HEK293 (cell line): Measurements from ENCODE around the gene PPA1.
A peak's percentile ranks its signal among the peaks of the same experiment; 100 is the strongest.

ENCODE experiments used
- CTCF ChIA-PET: fragments of 350-600 bp; formaldehyde crosslinking; extraction: SDS; loops from one replicate; lab custom pipeline; 2021; ENCODE audit warnings: antibody characterized with exemption; lab: Yijun Ruan, JAX
- POLR2A ChIA-PET: fragments of 300-600 bp; formaldehyde crosslinking; extraction: SDS; loops from one replicate; lab custom pipeline; 2020; ENCODE audit warnings: antibody characterized with exemption, inconsistent platforms; lab: Yijun Ruan, JAX
- H3K27ac ChIP-seq: fragments of 200-500 bp; sonication (Bioruptor generic); 2 replicates; pipeline ENCODE4 v1.5.1; 2014; ENCODE audit warnings: low read depth, low read length, control low read depth, inconsistent platforms; ENCODE audit errors: extremely low read depth
- H3K36me3 ChIP-seq, 2 experiments: fragments of 200-500 bp in 1 of 2; sonication (Bioruptor generic) in 1 of 2; 1 replicate in 1 of 2; 2 replicates in 1 of 2; pipeline ENCODE4 v1.5.1; 2014 to 2017; ENCODE audit warnings: inconsistent platforms in 2 of 2, low read length in 2 of 2; ENCODE audit not compliant: control insufficient read depth in 2 of 2, insufficient read depth in 1 of 2
- H3K4me1 ChIP-seq: fragments of 200-500 bp; sonication (Bioruptor generic); 2 replicates; pipeline ENCODE4 v1.5.1; 2014; ENCODE audit warnings: mild to moderate bottlenecking, low read length, inconsistent platforms; ENCODE audit not compliant: control insufficient read depth, insufficient read depth
- H3K4me3 ChIP-seq: 2 replicates; pipeline ENCODE4 v1.5.1; 2011; ENCODE audit warnings: low read depth, mild to moderate bottlenecking, control low read depth, low read length, moderate library complexity
- H3K9me3 ChIP-seq: fragments of 200-500 bp; sonication (Bioruptor generic); 2 replicates; pipeline ENCODE4 v1.5.1; 2014; ENCODE audit warnings: low read depth, low read length, inconsistent platforms; ENCODE audit not compliant: control insufficient read depth, insufficient read depth
- GFI1B ChIP-seq: fragments of 450-650 bp; formaldehyde crosslinking; IDR thresholded peaks from 2 replicates; pipeline ENCODE4 v1.5.1; 2016; ENCODE audit warnings: missing biosample characterization, missing genetic modification characterization
- HOXC10 ChIP-seq: sonication (generic); formaldehyde crosslinking; IDR thresholded peaks from 2 replicates; pipeline ENCODE4 v1.8.1; 2023; ENCODE audit warnings: mild to moderate bottlenecking, missing genetic modification reagents
- KLF17 ChIP-seq: fragments of 450-650 bp; formaldehyde crosslinking; IDR thresholded peaks from 2 replicates; pipeline ENCODE4 v1.5.1; 2016; ENCODE audit warnings: missing biosample characterization, missing genetic modification characterization
- KLF9 ChIP-seq: fragments of 450-650 bp; formaldehyde crosslinking; IDR thresholded peaks from 2 replicates; pipeline ENCODE4 v1.5.1; 2016; ENCODE audit warnings: missing biosample characterization, missing genetic modification characterization, low read depth
- PRDM2 ChIP-seq: fragments of 450-650 bp; formaldehyde crosslinking; IDR thresholded peaks from 2 replicates; pipeline ENCODE4 v1.5.1; 2016; ENCODE audit warnings: missing biosample characterization, missing genetic modification characterization, borderline replicate concordance
- SP2 ChIP-seq: fragments of 450-650 bp; formaldehyde crosslinking; IDR thresholded peaks from 2 replicates; pipeline ENCODE4 v1.5.1; 2016; ENCODE audit warnings: missing biosample characterization, missing genetic modification characterization
- ZBTB20 ChIP-seq: fragments of 450-650 bp; formaldehyde crosslinking; IDR thresholded peaks from 2 replicates; pipeline ENCODE4 v1.5.1; 2016; ENCODE audit warnings: missing biosample characterization, missing genetic modification characterization
- ZBTB8A ChIP-seq: fragments of 450-650 bp; formaldehyde crosslinking; IDR thresholded peaks from 2 replicates; pipeline ENCODE4 v1.5.1; 2016; ENCODE audit warnings: missing biosample characterization, missing genetic modification characterization
- ZNF146 ChIP-seq: fragments of 450-650 bp; formaldehyde crosslinking; IDR thresholded peaks from 2 replicates; pipeline ENCODE4 v1.5.1; 2016; ENCODE audit warnings: missing biosample characterization, missing genetic modification characterization
- ZNF223 ChIP-seq: fragments of 450-650 bp; formaldehyde crosslinking; IDR thresholded peaks from 2 replicates; pipeline ENCODE4 v1.5.1; 2016; ENCODE audit warnings: missing biosample characterization, missing genetic modification characterization
- ZNF341 ChIP-seq: fragments of 450-650 bp; formaldehyde crosslinking; IDR thresholded peaks from 2 replicates; pipeline ENCODE4; 2016; ENCODE audit warnings: low read depth, missing biosample characterization, missing genetic modification characterization
- ZNF362 ChIP-seq: fragments of 450-650 bp; formaldehyde crosslinking; IDR thresholded peaks from 2 replicates; pipeline ENCODE4 v1.5.1; 2016; ENCODE audit warnings: missing biosample characterization, missing genetic modification characterization
- ZNF366 ChIP-seq: fragments of 450-650 bp; formaldehyde crosslinking; conservative IDR thresholded peaks from 2 replicates; pipeline ENCODE4 v1.5.1; 2016; ENCODE audit warnings: missing biosample characterization, missing genetic modification characterization
- ZNF521 ChIP-seq: fragments of 450-650 bp; formaldehyde crosslinking; IDR thresholded peaks from 2 replicates; pipeline ENCODE4 v1.5.1; 2017; ENCODE audit warnings: missing biosample characterization, mild to moderate bottlenecking, missing genetic modification characterization
- ZNF529 ChIP-seq: fragments of 450-650 bp; formaldehyde crosslinking; IDR thresholded peaks from 2 replicates; pipeline ENCODE4 v1.5.1; 2017; ENCODE audit warnings: missing genetic modification characterization, missing biosample characterization; ENCODE audit not compliant: insufficient replicate concordance
- ZNF621 ChIP-seq: fragments of 450-650 bp; formaldehyde crosslinking; IDR thresholded peaks from 2 replicates; pipeline ENCODE4 v1.5.1; 2017; ENCODE audit warnings: missing biosample characterization, missing genetic modification characterization
- ZNF660 ChIP-seq: fragments of 450-650 bp; IDR thresholded peaks from 2 replicates; pipeline ENCODE4 v1.5.1; 2018; ENCODE audit warnings: missing biosample characterization, mild to moderate bottlenecking, missing genetic modification characterization
- ZNF664 ChIP-seq: fragments of 450-650 bp; formaldehyde crosslinking; IDR thresholded peaks from 2 replicates; pipeline ENCODE4 v1.5.1; 2016; ENCODE audit warnings: missing biosample characterization, missing genetic modification characterization
- ZNF670 ChIP-seq: fragments of 450-650 bp; formaldehyde crosslinking; IDR thresholded peaks from 2 replicates; pipeline ENCODE4 v1.5.1; 2016; ENCODE audit warnings: missing biosample characterization, missing genetic modification characterization, low read depth
- ZSCAN30 ChIP-seq: fragments of 450-650 bp; IDR thresholded peaks from 2 replicates; pipeline ENCODE4 v1.5.1; 2018; ENCODE audit warnings: missing biosample characterization, mild to moderate bottlenecking, missing genetic modification characterization, moderate library complexity
- TF ChIP-seq, protein P1 (sequence below): sonication (generic); formaldehyde crosslinking; IDR thresholded peaks from 2 replicates; pipeline ENCODE4 v1.8.1; 2022; ENCODE audit warnings: mild to moderate bottlenecking, moderate library complexity, missing genetic modification reagents

Gene PPA1

DNA sequence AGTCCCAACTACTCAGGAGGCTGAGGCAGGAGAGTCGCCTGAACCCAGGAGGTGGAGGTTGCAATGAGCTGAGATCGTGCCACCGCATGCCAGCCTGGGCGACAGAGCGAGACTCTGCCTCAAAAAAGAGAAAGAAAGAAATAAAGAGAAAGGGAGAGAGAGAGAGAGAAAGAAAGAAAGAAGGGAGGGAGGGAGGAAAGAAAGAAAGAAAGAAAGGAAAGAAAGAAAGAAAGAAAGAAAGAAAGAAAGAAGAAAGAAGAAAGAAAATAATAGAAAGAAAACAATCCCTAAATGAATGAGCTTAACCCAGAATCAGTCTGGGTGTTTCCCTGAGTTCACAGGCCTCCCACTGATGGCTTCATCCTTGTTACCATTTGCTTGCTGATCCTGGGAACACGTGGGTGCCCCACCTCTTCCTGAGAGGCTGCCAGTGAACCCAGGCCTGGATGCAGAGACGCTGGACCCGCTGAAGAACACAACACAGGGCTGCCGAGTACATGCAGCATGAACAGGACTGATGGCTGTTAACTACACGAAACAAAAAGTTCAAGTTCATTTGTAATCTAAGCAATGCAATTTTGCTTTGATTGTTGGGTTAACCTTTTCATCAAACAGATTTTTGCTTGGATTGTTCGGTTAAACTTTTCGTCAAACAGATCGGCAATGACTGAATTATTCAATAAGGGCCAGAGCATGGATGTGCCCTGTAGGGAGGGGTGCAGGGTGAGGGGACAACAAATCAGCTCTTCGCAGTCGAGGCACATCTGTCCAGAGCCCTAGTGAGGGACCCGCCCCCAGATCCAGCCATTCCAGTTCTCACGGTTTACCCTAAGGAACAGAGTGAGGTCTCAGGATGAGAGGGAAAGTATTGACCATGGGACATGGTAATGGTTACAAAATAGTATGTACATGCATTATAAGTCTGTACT, 39.0 kb upstream of the PPA1 start:
- Histone ChIP-seq H3K27ac (no peak overlapping the region), H3K36me3 (no peaks in the 10 kb centered on the region), H3K4me1 (no peaks in the 10 kb centered on the region), H3K9me3 (no peaks in the 10 kb centered on the region), H3K4me3 (no peak overlapping the region)
- peak; percentile 90 for TF ChIP-seq ZBTB20
- TF ChIP-seq ZNF366 = peak; percentile 85
- TF ChIP-seq KLF9 = no peak
- TF ChIP-seq ZNF341 = no peak
- no peak for TF ChIP-seq ZNF660
- TF ChIP-seq ZSCAN30 (tag by site-specific recombination) = no peak
- no peak for TF ChIP-seq ZNF621 (tag by site-specific recombination)
- TF ChIP-seq HOXC10 (CRISPR knock-in tag) = no peak
- no peak for TF ChIP-seq ZBTB8A
- TF ChIP-seq ZNF223 (tag by site-specific recombination) = no peak
- TF ChIP-seq KLF17 (tag by site-specific recombination) = no peak
- ChIA-PET POLR2A (interaction anchor here (1.4 kb wide), 1 partner anchor 126 kb away, joined by 5 read pairs; the partner anchor contains the start of gene TYSND1), CTCF (interaction anchor here (0.5 to 2.7 kb wide), 21 partner anchors 7 to 205 kb away, joined by 3 to 10 read pairs (median 4); partner anchors contain the start of gene NPFFR1)

GRCh38 chr10:70270952-70271351, 37.7 kb upstream of the PPA1 start:
- H3K36me3 ChIP-seq = no peaks in the 10 kb centered on the region
- H3K4me1 ChIP-seq = no peaks in the 10 kb centered on the region
- no peak overlapping the region for H3K4me3 ChIP-seq
- CTCF ChIA-PET = interaction anchor here (0.7 to 1.7 kb wide), 4 partner anchors 15 to 78 kb away, joined by 3 to 10 read pairs (median 3); no protein-coding TSS in a partner anchor
- TF ChIP-seq PRDM2 (no peak), GFI1B (tag by site-specific recombination) (no peak), ZNF664 (tag by site-specific recombination) (no peak), ZNF660 (no peak), ZNF521 (tag by site-specific recombination) (no peak), SP2 (tag by site-specific recombination) (no peak), ZNF670 (tag by site-specific recombination) (no peak), ZNF529 (no peak), ZNF146 (tag by site-specific recombination) (no peak), ZNF362 (tag by site-specific recombination) (no peak)
- TF ChIP-seq, protein P1, sequence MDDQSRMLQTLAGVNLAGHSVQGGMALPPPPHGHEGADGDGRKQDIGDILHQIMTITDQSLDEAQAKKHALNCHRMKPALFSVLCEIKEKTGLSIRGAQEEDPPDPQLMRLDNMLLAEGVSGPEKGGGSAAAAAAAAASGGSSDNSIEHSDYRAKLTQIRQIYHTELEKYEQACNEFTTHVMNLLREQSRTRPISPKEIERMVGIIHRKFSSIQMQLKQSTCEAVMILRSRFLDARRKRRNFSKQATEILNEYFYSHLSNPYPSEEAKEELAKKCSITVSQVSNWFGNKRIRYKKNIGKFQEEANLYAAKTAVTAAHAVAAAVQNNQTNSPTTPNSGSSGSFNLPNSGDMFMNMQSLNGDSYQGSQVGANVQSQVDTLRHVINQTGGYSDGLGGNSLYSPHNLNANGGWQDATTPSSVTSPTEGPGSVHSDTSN (CRISPR knock-in tag) = no peak
- TF ChIP-seq, all 188 proteins: peak for 0
- H3K27ac ChIP-seq = no peak overlapping the region
- POLR2A ChIA-PET = no interaction called here
- H3K9me3 ChIP-seq = no peaks in the 10 kb centered on the region
